A673 (cell line): ENCODE measurements around the gene NOC4L. TPM values are rescaled to one million over a fixed set of nuclear protein-coding genes. Genes with fewer than 3 reads are reported as not detected.

ENCODE experiments used
- BruUV-seq: library from RNA; stranded (reverse); fragments of 400-500 nt; replicated peaks from 2 replicates; lab custom pipeline; 2021; lab: Mats Ljungman, UMichigan
- CTCF ChIA-PET: fragments of 300-600 bp; sonication (Branson Sonifier 250); formaldehyde crosslinking; loops from one replicate; lab custom pipeline; 2022; ENCODE audit warnings: antibody characterized with exemption; lab: Charles Lee
- POLR2A ChIA-PET: fragments of 300-600 bp; sonication (Branson Sonifier 250); formaldehyde crosslinking; loops from one replicate; lab custom pipeline; 2022; ENCODE audit warnings: antibody characterized with exemption; ENCODE audit not compliant: low non-redundant PET; lab: Charles Lee
- DNase-seq: peaks from one replicate; pipeline ENCODE4 v3.0.0-alpha.2; 2015; ENCODE audit warnings: low spot score
- H3K27ac ChIP-seq: fragments of 200-600 bp; sonication (generic); 2 replicates; pipeline ENCODE4 v1.5.1; 2016; ENCODE audit warnings: mixed run types, low read depth, mild to moderate bottlenecking, mixed read lengths, antibody characterized with exemption, low read length; ENCODE audit not compliant: poor library complexity, severe bottlenecking
- H3K27me3 ChIP-seq: fragments of 200-600 bp; sonication (generic); replicated peaks from 2 replicates; pipeline ENCODE4 v1.6.1; 2017; ENCODE audit warnings: mixed run types, low read depth, mild to moderate bottlenecking, mixed read lengths, antibody characterized with exemption, low read length; ENCODE audit not compliant: insufficient read depth, poor library complexity
- H3K36me3 ChIP-seq: fragments of 200-600 bp; sonication (generic); 2 replicates; pipeline ENCODE4 v1.6.1; 2016; ENCODE audit warnings: mixed run types, mild to moderate bottlenecking, mixed read lengths, antibody characterized with exemption, low read length; ENCODE audit not compliant: insufficient read depth, poor library complexity, severe bottlenecking
- H3K4me1 ChIP-seq: fragments of 200-600 bp; sonication (generic); 2 replicates; pipeline ENCODE4 v1.6.1; 2017; ENCODE audit warnings: mixed run types, mild to moderate bottlenecking, mixed read lengths, antibody characterized with exemption, low read length; ENCODE audit not compliant: insufficient read depth, poor library complexity, severe bottlenecking
- H3K4me3 ChIP-seq: fragments of 200-600 bp; sonication (generic); 2 replicates; pipeline ENCODE4 v1.5.1; 2016; ENCODE audit warnings: low read depth, mixed run types, mild to moderate bottlenecking, mixed read lengths, low read length; ENCODE audit not compliant: poor library complexity, severe bottlenecking
- H3K9me3 ChIP-seq: fragments of 200-600 bp; sonication (generic); 2 replicates; pipeline ENCODE4 v1.6.1; 2016; ENCODE audit warnings: mixed run types, low read depth, mild to moderate bottlenecking, mixed read lengths, antibody characterized with exemption, low read length; ENCODE audit not compliant: poor library complexity, severe bottlenecking
- EZH2 ChIP-seq: fragments of 200-600 bp; sonication (generic); IDR thresholded peaks from 2 replicates; pipeline ENCODE4 v1.6.1; 2017; ENCODE audit warnings: borderline replicate concordance, low read depth, mild to moderate bottlenecking, mixed read lengths, antibody characterized with exemption, low read length; ENCODE audit not compliant: poor library complexity, severe bottlenecking
- intact Hi-C: fragments of 100-400 bp; cut with micrococcal nuclease; formaldehyde crosslinking; loops from one replicate; pipeline ENCODE4 v1.10.0; 2022; ENCODE audit not compliant: unreplicated experiment
- total RNA-seq: library from RNA; stranded (reverse); gene quantifications from 2 replicates; pipeline ENCODE4 v1.2.3, GENCODE V29; 2021
- TF ChIP-seq, protein P1 (sequence below): fragments of 300-800, 200-600 bp; sonication (generic); conservative IDR thresholded peaks from 2 replicates; pipeline ENCODE4 v1.5.1; 2017; ENCODE audit warnings: low read depth, mild to moderate bottlenecking, antibody characterized with exemption, low read length, moderate library complexity, mixed read lengths

The NOC4L gene
- total RNA-seq, 1 experiment from 2014 or later: 46.9 TPM

DNA sequence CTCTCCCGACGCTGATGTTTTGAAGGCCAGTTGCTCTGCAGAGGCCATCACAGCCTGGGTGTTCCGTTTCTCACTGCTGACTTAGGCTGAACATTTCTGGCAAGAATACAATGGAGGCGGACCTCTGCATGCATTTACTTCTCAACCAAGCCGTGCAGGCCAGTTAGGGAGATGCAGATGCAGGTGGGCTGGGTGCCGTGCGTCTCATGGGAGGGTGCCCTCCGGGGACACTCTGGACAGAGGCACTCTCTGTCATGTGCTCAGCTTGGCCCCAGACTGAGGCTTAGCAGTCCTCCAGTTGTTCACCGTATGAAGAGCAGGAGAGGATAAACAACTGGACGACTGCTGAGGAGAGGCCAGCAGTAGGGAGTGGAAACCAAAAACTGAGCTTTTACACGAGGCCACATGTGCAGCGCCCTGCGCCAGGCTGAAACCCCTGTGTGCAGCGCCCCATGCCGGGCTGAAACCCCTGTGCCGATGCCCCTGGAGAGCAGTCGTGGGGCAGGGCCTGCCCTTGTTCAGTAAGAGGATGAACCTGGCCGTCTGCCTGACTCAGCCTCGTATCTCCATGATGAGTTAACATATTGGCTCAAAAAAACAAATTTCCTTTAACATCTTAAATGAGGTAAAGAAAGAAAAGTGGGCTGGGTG lies 32.5 kb upstream of the NOC4L start:
- BruUV-seq: no TSS peak
- no peak for TF ChIP-seq EZH2
- TF ChIP-seq, protein P1, sequence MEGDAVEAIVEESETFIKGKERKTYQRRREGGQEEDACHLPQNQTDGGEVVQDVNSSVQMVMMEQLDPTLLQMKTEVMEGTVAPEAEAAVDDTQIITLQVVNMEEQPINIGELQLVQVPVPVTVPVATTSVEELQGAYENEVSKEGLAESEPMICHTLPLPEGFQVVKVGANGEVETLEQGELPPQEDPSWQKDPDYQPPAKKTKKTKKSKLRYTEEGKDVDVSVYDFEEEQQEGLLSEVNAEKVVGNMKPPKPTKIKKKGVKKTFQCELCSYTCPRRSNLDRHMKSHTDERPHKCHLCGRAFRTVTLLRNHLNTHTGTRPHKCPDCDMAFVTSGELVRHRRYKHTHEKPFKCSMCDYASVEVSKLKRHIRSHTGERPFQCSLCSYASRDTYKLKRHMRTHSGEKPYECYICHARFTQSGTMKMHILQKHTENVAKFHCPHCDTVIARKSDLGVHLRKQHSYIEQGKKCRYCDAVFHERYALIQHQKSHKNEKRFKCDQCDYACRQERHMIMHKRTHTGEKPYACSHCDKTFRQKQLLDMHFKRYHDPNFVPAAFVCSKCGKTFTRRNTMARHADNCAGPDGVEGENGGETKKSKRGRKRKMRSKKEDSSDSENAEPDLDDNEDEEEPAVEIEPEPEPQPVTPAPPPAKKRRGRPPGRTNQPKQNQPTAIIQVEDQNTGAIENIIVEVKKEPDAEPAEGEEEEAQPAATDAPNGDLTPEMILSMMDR: no peak
- no peak overlapping the region for H3K27ac ChIP-seq
- no peaks in the 10 kb centered on the region for H3K9me3 ChIP-seq
- H3K27me3 ChIP-seq: no peaks in the 10 kb centered on the region
- DNase-seq: no peak
- POLR2A ChIA-PET: no interaction called here
- CTCF ChIA-PET: no interaction called here
- no peaks in the 10 kb centered on the region for H3K4me1 ChIP-seq
- no peak overlapping the region for H3K4me3 ChIP-seq
- peaks cover 4% of the 10 kb centered on the region for H3K36me3 ChIP-seq
- intact Hi-C loops: no loop called here

DNA sequence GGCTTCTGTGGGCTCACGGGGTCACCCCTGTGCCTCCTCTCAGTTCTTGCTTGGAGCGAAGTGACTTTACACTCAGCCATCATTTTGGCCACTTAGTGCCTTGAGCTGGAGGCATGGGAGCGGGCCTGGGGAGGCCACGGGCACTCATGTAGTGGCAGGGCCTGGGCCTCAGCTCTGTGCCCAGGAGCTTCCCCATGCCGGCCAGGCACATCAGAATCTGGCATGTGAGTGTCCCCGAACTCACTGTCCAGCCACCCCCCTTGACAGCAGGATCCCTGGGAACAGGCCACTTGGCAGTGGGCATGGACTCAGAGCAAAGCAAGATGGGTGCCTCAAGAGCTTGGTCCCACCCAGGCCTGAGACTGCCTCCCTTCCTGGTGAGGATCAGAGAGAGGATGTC lies 29.6 kb upstream of the NOC4L start:
- Histone ChIP-seq H3K27me3 (no peaks in the 10 kb centered on the region), H3K27ac (no peak overlapping the region), H3K4me1 (no peaks in the 10 kb centered on the region), H3K36me3 (peaks cover 4% of the 10 kb centered on the region), H3K9me3 (no peaks in the 10 kb centered on the region), H3K4me3 (no peak overlapping the region)
- ChIA-PET POLR2A (no interaction called here), CTCF (no interaction called here)
- intact Hi-C loops: no loop called here
- no TSS peak for BruUV-seq
- TF ChIP-seq EZH2: no peak
- TF ChIP-seq, protein P1: no peak
- no peak for DNase-seq

DNA sequence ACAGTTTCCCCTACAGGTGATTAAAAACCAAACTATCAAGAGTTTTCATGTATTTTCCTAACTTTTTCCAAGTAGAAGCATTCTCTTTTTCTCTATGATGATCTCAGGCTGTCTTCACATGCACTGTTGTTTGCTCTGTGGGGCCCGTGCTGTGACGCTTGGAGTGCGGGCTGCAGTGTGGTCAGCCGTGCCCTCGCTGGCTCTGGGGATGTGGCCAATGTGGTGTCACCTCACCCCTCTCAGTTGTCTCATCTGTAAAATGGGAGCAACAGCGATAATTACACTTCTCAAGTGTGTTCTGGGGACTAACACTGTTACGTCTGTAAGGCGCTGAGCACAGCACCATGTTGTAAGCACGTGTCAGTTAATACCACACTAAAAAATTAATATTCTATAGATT lies 28.8 kb upstream of the NOC4L start:
- no peaks in the 10 kb centered on the region for H3K36me3 ChIP-seq
- ChIA-PET CTCF (no interaction called here), POLR2A (no interaction called here)
- no peak overlapping the region for H3K4me3 ChIP-seq
- H3K4me1 ChIP-seq: no peaks in the 10 kb centered on the region
- no peak for DNase-seq
- H3K27ac ChIP-seq: no peak overlapping the region
- H3K27me3 ChIP-seq: no peaks in the 10 kb centered on the region
- TF ChIP-seq EZH2: no peak
- TF ChIP-seq, protein P1: no peak
- no TSS peak for BruUV-seq
- H3K9me3 ChIP-seq: no peaks in the 10 kb centered on the region
- intact Hi-C loops: no loop called here
